ENCODE results near the gene PCSK7. TPM values are rescaled to one million over a fixed set of nuclear protein-coding genes. Genes with fewer than 3 reads are reported as not detected.

The PCSK7 gene
- total and polyA plus RNA-seq, 9 donors: 14.5 to 67.7 (median 31.1) TPM

DNA sequence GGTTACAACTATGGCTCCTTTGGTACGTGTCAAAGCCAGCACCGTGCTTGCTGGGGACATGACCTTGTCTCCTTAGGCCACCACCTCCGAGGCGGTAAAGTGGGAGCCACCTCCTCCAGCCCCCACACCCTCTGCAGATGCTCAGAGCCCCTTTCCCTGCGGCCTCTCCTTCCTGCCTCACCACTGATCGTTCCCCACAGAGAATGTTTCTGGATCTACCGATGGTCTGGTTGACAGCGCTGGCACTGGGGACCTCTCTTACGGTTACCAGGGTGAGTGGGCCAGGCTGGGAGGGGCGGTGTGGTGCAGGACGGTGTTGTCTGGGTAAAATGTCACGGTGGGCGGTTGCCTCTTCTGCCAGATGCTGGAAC lies 44.5 kb downstream of the PCSK7 start:
- Histone ChIP-seq H3K4me3 (no peak overlapping the region), H3K27me3 (no peaks in the 10 kb centered on the region), H3K27ac (peak overlapping the region; percentile 59 to 72), H3K4me1 (ENCODE audit: insufficient read depth) (peaks cover 19% of the 10 kb centered on the region), H3K9me3 (no peaks in the 10 kb centered on the region), H3K36me3 (no peaks in the 10 kb centered on the region)
- 42 to 64% (median 59%) methylated on average over 13 of the region's 13 CpGs for WGBS, 3 donors
- intact Hi-C loops (cut with DNase I): loop anchor here in 1 of 4 donors (5.0 kb wide), 1 partner anchor 35 kb away; no protein-coding TSS in a partner anchor
- TF ChIP-seq, protein P1, sequence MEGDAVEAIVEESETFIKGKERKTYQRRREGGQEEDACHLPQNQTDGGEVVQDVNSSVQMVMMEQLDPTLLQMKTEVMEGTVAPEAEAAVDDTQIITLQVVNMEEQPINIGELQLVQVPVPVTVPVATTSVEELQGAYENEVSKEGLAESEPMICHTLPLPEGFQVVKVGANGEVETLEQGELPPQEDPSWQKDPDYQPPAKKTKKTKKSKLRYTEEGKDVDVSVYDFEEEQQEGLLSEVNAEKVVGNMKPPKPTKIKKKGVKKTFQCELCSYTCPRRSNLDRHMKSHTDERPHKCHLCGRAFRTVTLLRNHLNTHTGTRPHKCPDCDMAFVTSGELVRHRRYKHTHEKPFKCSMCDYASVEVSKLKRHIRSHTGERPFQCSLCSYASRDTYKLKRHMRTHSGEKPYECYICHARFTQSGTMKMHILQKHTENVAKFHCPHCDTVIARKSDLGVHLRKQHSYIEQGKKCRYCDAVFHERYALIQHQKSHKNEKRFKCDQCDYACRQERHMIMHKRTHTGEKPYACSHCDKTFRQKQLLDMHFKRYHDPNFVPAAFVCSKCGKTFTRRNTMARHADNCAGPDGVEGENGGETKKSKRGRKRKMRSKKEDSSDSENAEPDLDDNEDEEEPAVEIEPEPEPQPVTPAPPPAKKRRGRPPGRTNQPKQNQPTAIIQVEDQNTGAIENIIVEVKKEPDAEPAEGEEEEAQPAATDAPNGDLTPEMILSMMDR (IDR thresholded peaks at IDR 0.05): no peak
- TF ChIP-seq POLR2A (IDR thresholded peaks at IDR 0.05) (no peak), EP300 (IDR thresholded peaks at IDR 0.05) (no peak)
- DNase-seq: peak in 1 of 5 donors; percentile 41

DNA sequence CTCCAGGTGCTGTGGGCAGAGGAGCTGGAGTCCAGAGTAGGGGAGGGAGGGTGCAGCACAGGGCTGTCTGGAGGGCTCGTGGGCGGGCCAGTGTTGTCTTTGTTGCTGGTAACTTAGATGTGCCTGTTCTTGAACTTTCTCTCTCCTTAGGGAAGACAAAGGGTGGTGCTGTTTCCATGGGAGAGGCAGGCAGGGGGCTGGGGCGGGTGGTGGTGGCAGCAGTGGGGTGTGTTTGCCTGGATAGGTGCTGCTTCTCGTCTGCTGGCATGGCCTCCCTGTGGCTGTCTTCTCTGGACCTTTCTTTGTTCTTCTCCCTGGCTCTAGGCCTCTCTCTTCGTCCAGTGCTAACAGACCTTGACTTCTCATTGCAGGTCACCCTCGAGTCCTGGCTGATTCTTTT lies 44.9 kb downstream of the PCSK7 start:
- Histone ChIP-seq H3K27ac (peak overlapping the region; percentile 59 to 72), H3K27me3 (no peaks in the 10 kb centered on the region), H3K9me3 (no peaks in the 10 kb centered on the region), H3K4me1 (ENCODE audit: insufficient read depth) (peaks cover 19% of the 10 kb centered on the region), H3K4me3 (no peak overlapping the region), H3K36me3 (no peaks in the 10 kb centered on the region)
- peak; percentile 37 to 69 (median 50) for DNase-seq
- 18 to 30% (median 18%) methylated on average over 6 of the region's 6 CpGs for WGBS, 3 donors
- intact Hi-C loops (cut with DNase I): loop anchor here in 1 of 4 donors (5.0 kb wide), 1 partner anchor 35 kb away; no protein-coding TSS in a partner anchor
- TF ChIP-seq, protein P1 (IDR thresholded peaks at IDR 0.05): no peak
- no peak for TF ChIP-seq POLR2A (IDR thresholded peaks at IDR 0.05)
- TF ChIP-seq EP300 (IDR thresholded peaks at IDR 0.05): no peak

DNA sequence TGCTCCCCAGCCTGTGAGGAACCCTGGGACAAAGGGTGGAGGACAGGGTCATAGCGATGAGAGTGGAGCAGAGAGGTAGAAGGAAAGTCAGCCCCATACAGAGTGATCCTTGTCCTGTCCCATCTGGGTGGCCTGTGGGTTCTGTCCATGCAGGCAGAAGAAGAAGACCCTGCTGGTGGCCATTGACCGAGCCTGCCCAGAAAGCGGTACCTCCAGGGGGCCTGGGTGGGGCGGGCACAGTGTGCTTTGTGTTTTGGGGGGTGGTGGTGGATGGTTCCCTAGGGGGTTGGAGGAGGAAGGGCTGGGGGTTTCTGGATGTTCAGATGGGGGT lies 45.5 kb downstream of the PCSK7 start:
- H3K27me3 ChIP-seq: no peaks in the 10 kb centered on the region
- peaks cover 23% of the 10 kb centered on the region for H3K4me1 ChIP-seq (ENCODE audit: insufficient read depth)
- H3K4me3 ChIP-seq: no peak overlapping the region
- H3K36me3 ChIP-seq: no peaks in the 10 kb centered on the region
- H3K9me3 ChIP-seq: no peaks in the 10 kb centered on the region
- H3K27ac ChIP-seq: peak overlapping the region in 1 of 2 donors; percentile 72
- DNase-seq: peak in 3 of 5 donors; percentile 15 to 41 (median 28)
- 92 to 100% (median 98%) methylated on average over 4 of the region's 4 CpGs for WGBS, 3 donors
- intact Hi-C loops (cut with DNase I): loop anchor here in 1 of 4 donors (5.0 kb wide), 1 partner anchor 36 kb away; no protein-coding TSS in a partner anchor
- no peak for TF ChIP-seq EP300 (IDR thresholded peaks at IDR 0.05)
- TF ChIP-seq POLR2A (IDR thresholded peaks at IDR 0.05): no peak
- TF ChIP-seq, protein P1 (IDR thresholded peaks at IDR 0.05): no peak

DNA sequence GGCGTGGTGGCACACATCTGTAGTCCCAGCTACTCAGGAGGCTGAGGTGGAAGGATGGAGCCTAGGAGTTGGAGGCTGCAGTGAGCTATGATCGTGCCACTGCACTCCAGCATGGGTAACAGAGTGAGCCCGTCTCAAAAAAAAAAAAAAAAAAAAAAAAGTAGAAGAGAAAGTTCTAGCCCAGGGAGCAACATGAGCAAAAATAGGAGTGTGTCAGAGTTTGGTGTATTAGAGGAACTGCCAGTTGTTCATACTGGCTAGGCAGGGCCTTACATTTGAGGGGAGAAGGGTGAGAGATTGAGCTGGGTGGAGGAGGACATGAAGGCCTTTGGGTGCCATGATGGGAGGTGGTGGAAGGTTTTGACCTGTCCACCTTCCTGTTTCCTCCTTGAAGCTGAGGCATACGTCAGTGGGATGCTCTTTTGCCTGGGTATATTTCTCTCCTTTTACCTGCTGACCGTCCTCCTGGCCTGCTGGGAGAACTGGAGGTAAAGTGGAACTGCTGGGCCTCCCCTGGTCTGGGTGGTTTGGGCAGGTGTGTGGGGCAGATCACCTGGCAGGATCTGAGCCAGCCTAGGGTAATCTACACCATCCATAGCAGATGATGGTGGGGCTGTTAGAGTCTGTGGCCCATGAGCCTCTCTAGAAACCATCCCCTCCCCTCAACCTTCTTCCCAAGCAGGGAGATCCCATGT lies 46.0 kb downstream of the PCSK7 start:
- peak overlapping the region in 1 of 2 donors; percentile 72 for H3K27ac ChIP-seq
- intact Hi-C loops (cut with DNase I): loop anchor here in 1 of 4 donors (5.0 kb wide), 1 partner anchor 36 kb away; no protein-coding TSS in a partner anchor
- no peaks in the 10 kb centered on the region for H3K9me3 ChIP-seq
- no peaks in the 10 kb centered on the region for H3K36me3 ChIP-seq
- H3K4me3 ChIP-seq: no peak overlapping the region
- WGBS, 3 donors: 89 to 94% (median 90%) methylated on average over 5 of the region's 5 CpGs
- TF ChIP-seq, protein P1 (IDR thresholded peaks at IDR 0.05): no peak
- TF ChIP-seq EP300 (IDR thresholded peaks at IDR 0.05): no peak
- no peak for TF ChIP-seq POLR2A (IDR thresholded peaks at IDR 0.05)
- H3K4me1 ChIP-seq (ENCODE audit: insufficient read depth): peaks cover 27% of the 10 kb centered on the region
- no peak for DNase-seq
- H3K27me3 ChIP-seq: no peaks in the 10 kb centered on the region
